Endodermal cell (in vitro differentiated cells): ENCODE data around the gene RHBDL3. TPM values are rescaled to one million over a fixed set of nuclear protein-coding genes. Genes with fewer than 3 reads are reported as not detected.

Experiments
- DNase-seq: peaks from one replicate; pipeline ENCODE4 v3.0.0-alpha.2; 2017
- H3K27ac ChIP-seq: 2 replicates; pipeline ENCODE4 v1.5.1; 2013; ENCODE audit warnings: mild to moderate bottlenecking, low read depth, low read length, moderate library complexity
- H3K27me3 ChIP-seq: 2 replicates; pipeline ENCODE4 v1.6.1; 2013; ENCODE audit warnings: mild to moderate bottlenecking, low read length, moderate library complexity; ENCODE audit not compliant: insufficient read depth, control insufficient read depth, poor library complexity, severe bottlenecking
- H3K36me3 ChIP-seq: 2 replicates; pipeline ENCODE4 v1.7.0; 2013; ENCODE audit warnings: mild to moderate bottlenecking, low read length, moderate library complexity; ENCODE audit not compliant: control insufficient read depth, insufficient read depth
- H3K4me1 ChIP-seq: one replicate; pipeline ENCODE4 v1.7.0; 2013; ENCODE audit warnings: low read length; ENCODE audit not compliant: control insufficient read depth, insufficient read depth
- H3K4me3 ChIP-seq: 2 replicates; pipeline ENCODE4 v1.5.1; 2013; ENCODE audit warnings: mild to moderate bottlenecking, low read length, moderate library complexity
- H3K9ac ChIP-seq: 2 replicates; pipeline ENCODE4 v1.6.1; 2013; ENCODE audit warnings: mild to moderate bottlenecking, low read length, moderate library complexity; ENCODE audit not compliant: poor library complexity, severe bottlenecking; ENCODE audit errors: extremely low read depth
- H3K9me3 ChIP-seq: 2 replicates; pipeline ENCODE4 v1.6.1; 2013; ENCODE audit warnings: mild to moderate bottlenecking, low read length, moderate library complexity; ENCODE audit not compliant: control insufficient read depth
- H3K27ac Mint-ChIP-seq: 2 replicates; pipeline ENCODE4 v1.8.0; 2020; ENCODE audit warnings: mixed read lengths
- H3K27me3 Mint-ChIP-seq: 2 replicates; pipeline ENCODE4 v1.8.0; 2021; ENCODE audit warnings: mild to moderate bottlenecking, mixed read lengths; ENCODE audit not compliant: insufficient read depth
- H3K36me3 Mint-ChIP-seq: 2 replicates; pipeline ENCODE4 v1.8.0; 2020; ENCODE audit warnings: low read depth, mixed read lengths
- H3K4me1 Mint-ChIP-seq: 2 replicates; pipeline ENCODE4 v1.8.0; 2020; ENCODE audit warnings: mixed read lengths
- H3K4me3 Mint-ChIP-seq: 2 replicates; pipeline ENCODE4 v1.8.0; 2020; ENCODE audit warnings: mild to moderate bottlenecking, moderate library complexity, mixed read lengths
- H3K9me3 Mint-ChIP-seq: 2 replicates; pipeline ENCODE4 v1.8.0; 2020; ENCODE audit warnings: mild to moderate bottlenecking, mixed read lengths
- WGBS, 2 experiments: methylation state at CpG; one replicate each; pipeline versions ENCODE4 v1.1.5 to v1.1.7; 2013; ENCODE audit warnings: missing lambda C conversion rate in 2 of 2, mixed read lengths in 1 of 2; ENCODE audit not compliant: insufficient coverage in 1 of 2, insufficient read length in 1 of 2; 5-methylcytosine and 5-hydroxymethylcytosine counted together
- total RNA-seq, 2 donors: library from RNA; stranded (reverse); fragmentation: NEBNext Ultra II Directional in 1 of 2; extraction: Animal tissue kit (Norgen Biotek cat#: 25700) in 1 of 2; gene quantifications; 2 replicates in 1 of 2; 3 replicates in 1 of 2; pipeline ENCODE4 v1.2.1, GENCODE V29; 2021
- TF ChIP-seq, protein P1 (sequence below): fragments of 200-600 bp; sonication (generic); conservative IDR thresholded peaks from 2 replicates; pipeline ENCODE4 v1.5.0; 2021; ENCODE audit warnings: antibody characterized with exemption, mild to moderate bottlenecking

The RHBDL3 gene
- total RNA-seq, 2 donors from 2014 or later: 0.35 to 1.4 TPM

DNA sequence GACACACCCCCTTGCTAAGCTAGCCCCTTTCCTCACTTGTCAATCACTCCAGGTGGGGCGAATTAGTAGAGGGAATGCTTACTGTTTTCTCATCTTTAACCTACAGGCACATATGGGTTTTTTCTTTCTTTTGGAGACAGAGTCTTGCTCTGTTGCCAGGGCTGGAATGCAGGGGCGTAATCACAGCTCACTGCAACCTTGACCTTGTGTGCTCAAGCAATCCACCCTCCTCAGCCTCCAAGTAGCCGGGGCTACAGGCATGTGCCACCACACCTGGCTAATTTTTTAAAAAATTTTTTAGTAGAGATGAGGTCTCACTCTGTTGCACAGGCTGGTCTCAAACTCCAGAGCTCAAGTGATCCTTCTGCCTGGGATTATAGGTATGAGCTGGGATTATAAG lies 38.7 kb upstream of the RHBDL3 start:
- Histone ChIP-seq H3K4me3 (no peak overlapping the region), H3K27me3 (no peaks in the 10 kb centered on the region), H3K9me3 (no peaks in the 10 kb centered on the region), H3K4me1 (no peaks in the 10 kb centered on the region), H3K27ac (no peak overlapping the region), H3K9ac (no peak overlapping the region), H3K36me3 (peaks cover 16% of the 10 kb centered on the region)
- Mint-ChIP-seq H3K36me3 (peaks cover 13% of the 10 kb centered on the region), H3K27ac (no peak overlapping the region), H3K27me3 (no peaks in the 10 kb centered on the region), H3K4me3 (no peak overlapping the region), H3K9me3 (no peaks in the 10 kb centered on the region), H3K4me1 (peaks cover 4% of the 10 kb centered on the region)
- TF ChIP-seq, protein P1, sequence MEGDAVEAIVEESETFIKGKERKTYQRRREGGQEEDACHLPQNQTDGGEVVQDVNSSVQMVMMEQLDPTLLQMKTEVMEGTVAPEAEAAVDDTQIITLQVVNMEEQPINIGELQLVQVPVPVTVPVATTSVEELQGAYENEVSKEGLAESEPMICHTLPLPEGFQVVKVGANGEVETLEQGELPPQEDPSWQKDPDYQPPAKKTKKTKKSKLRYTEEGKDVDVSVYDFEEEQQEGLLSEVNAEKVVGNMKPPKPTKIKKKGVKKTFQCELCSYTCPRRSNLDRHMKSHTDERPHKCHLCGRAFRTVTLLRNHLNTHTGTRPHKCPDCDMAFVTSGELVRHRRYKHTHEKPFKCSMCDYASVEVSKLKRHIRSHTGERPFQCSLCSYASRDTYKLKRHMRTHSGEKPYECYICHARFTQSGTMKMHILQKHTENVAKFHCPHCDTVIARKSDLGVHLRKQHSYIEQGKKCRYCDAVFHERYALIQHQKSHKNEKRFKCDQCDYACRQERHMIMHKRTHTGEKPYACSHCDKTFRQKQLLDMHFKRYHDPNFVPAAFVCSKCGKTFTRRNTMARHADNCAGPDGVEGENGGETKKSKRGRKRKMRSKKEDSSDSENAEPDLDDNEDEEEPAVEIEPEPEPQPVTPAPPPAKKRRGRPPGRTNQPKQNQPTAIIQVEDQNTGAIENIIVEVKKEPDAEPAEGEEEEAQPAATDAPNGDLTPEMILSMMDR: no peak
- no peak for DNase-seq
- 92% methylated on average over 2 to 3 of the region's 3 CpGs for WGBS, 2 experiments

DNA sequence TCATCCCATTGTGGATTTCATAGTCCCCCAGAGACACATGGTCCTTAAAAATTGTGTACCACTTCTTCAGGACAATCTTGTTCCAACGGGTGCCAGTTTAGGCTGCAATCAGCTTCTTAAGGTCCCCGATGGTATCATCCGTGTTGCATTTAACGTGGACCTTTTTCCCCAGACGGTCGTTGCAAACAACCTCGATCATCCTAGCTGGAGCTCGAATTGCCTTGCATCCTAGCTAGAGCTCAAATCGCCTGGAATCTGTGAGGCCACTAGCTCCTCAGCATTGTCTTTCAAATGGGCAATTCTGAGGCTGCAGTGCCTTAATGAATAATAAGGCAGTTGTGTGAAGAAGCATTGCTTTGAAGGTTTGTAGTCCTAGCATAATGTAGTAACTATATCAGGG lies 37.7 kb upstream of the RHBDL3 start:
- no peak overlapping the region for H3K4me3 ChIP-seq
- TF ChIP-seq, protein P1: no peak
- H3K36me3 Mint-ChIP-seq: peaks cover 13% of the 10 kb centered on the region
- no peak overlapping the region for H3K27ac Mint-ChIP-seq
- H3K4me3 Mint-ChIP-seq: no peak overlapping the region
- H3K4me1 ChIP-seq: no peaks in the 10 kb centered on the region
- H3K9ac ChIP-seq: no peak overlapping the region
- peaks cover 4% of the 10 kb centered on the region for H3K4me1 Mint-ChIP-seq
- H3K9me3 Mint-ChIP-seq: no peaks in the 10 kb centered on the region
- H3K36me3 ChIP-seq: peaks cover 16% of the 10 kb centered on the region
- 37 to 45% methylated on average over 9 of the region's 9 CpGs for WGBS, 2 experiments
- peak; percentile 79 for DNase-seq
- no peaks in the 10 kb centered on the region for H3K27me3 Mint-ChIP-seq
- no peaks in the 10 kb centered on the region for H3K27me3 ChIP-seq
- no peaks in the 10 kb centered on the region for H3K9me3 ChIP-seq
- no peak overlapping the region for H3K27ac ChIP-seq

DNA sequence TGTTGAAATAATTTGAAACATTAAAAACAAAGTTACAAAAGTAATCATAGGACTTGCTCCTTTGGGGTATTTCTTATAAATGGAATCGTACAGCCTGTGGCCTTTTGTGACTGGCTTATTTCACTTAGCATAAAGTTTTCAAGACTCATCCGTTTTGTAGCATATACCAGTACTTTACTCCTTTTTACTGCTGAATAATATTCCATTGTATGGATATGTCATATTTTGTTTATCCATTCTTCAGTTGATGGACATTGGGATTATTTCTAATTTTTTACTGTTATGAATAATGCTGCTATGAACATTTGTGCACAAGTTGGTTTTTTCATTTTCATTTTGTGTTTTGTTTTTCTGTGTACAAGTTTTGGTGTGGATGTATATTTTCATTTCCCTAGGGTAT lies 30.0 kb upstream of the RHBDL3 start:
- H3K36me3 ChIP-seq: no peaks in the 10 kb centered on the region
- WGBS, 2 experiments: 70 to 100% methylated on average over 1 to 2 of the region's 2 CpGs
- Mint-ChIP-seq H3K4me3 (no peak overlapping the region), H3K36me3 (no peaks in the 10 kb centered on the region), H3K27ac (no peak overlapping the region), H3K9me3 (no peaks in the 10 kb centered on the region), H3K4me1 (no peaks in the 10 kb centered on the region), H3K27me3 (no peaks in the 10 kb centered on the region)
- TF ChIP-seq, protein P1: no peak
- H3K9ac ChIP-seq: no peak overlapping the region
- H3K4me1 ChIP-seq: no peaks in the 10 kb centered on the region
- H3K27me3 ChIP-seq: no peaks in the 10 kb centered on the region
- no peak overlapping the region for H3K27ac ChIP-seq
- no peaks in the 10 kb centered on the region for H3K9me3 ChIP-seq
- DNase-seq: no peak
- H3K4me3 ChIP-seq: no peak overlapping the region
